22Rv1 (cell line): ENCODE results near the gene BRAT1.
A peak's percentile ranks its signal among the peaks of the same experiment; 100 is the strongest.

Source experiments
- H3K27ac ChIP-seq: fragments of 450-650 bp; 2 replicates; pipeline ENCODE4 v1.5.1; 2017
- CTCF ChIP-seq: fragments of 450-650 bp; IDR thresholded peaks from 2 replicates; pipeline ENCODE4 v1.5.1; 2017; ENCODE audit warnings: mild to moderate bottlenecking
- ZFX ChIP-seq: fragments of 450-650 bp; IDR thresholded peaks from 2 replicates; pipeline ENCODE4 v1.6.1; 2017; ENCODE audit warnings: antibody characterized with exemption, borderline replicate concordance

Gene BRAT1

DNA sequence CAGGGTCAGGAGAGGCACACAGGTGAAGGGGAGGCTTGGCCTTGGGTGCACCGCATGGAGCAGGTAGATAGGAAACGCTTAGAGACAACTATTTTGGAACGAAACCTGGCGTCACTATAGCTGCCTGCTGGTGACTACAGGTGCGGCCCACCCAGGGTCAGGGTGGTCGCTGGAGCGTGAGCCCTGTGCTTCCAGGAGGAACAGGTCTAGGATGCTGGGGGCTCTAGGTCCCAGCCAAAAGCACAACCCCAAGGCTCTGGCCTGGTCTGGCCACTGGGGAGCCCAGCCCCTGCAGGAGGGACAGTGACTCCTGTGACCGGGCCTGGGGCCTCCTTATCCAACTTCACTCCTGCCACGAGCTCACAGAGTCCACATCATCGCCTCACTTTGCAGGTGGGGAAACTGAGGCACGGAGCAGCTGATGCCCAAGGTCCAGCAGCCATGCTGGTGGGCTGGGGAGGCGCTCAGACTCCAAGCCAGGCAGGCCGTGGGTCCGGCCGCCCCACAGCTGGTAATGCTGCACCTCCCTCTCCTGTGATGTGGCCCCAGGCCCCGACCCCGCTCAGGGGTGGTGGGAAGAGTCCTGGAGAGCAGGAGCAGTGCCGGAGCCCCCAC is 26.7 kb downstream of the BRAT1 start:
- H3K27ac ChIP-seq: peak overlapping the region; percentile 63
- TF ChIP-seq CTCF: no peak
- TF ChIP-seq ZFX: no peak

DNA sequence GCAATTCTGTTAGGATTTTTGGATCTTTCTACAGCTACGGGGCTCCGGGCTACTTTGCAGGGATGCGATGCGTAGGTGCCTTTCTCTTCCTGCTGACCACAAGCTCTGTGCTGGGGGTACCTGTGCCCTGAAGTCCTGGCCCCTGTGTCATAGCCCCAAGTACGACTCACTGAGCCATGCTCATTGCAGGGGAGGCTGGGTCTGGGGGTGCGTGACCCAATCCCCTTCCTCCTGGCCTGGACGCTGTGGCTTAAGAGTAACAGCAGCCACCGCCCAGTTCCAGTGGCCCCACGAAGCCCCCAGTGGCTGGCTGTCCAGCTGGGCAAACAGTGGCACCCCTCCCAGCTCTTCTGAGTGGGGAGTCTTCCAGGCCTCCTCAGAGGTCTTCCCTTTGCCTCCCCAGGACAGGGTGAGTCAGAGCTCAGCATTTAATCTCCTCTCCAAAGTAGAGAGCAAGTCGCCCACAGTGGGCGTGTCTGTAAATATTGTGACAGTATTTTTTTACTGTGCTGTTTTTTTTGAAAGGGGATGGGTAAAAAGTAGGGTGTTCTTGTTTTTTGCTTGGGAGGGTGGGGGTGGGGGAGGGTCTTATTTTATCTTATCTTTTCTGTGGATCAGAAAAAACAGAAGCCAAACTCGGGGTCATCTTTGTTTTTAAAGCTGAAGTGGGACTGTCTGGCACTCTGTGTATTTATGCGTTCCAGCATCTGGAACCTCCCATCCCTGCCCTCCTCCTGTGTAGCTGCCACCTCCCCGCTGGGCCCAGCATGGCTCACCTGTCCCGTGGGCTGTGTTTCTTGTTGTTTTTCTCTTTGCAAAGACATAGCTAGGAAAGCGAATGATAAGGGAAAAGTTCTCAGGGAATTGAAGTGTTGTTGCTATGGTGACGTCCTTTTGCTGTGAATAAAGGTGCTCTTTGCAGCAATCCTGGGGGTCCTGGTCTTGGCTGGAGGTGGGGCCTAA is 27.5 kb downstream of the BRAT1 start:
- peak overlapping the region; percentile 63 for H3K27ac ChIP-seq
- TF ChIP-seq CTCF (no peak), ZFX (no peak)

GRCh38 chr7:2526659-2527504 is 28.4 kb downstream of the BRAT1 start:
- H3K27ac ChIP-seq: peak overlapping the region; percentile 63
- no peak for TF ChIP-seq CTCF
- no peak for TF ChIP-seq ZFX

DNA sequence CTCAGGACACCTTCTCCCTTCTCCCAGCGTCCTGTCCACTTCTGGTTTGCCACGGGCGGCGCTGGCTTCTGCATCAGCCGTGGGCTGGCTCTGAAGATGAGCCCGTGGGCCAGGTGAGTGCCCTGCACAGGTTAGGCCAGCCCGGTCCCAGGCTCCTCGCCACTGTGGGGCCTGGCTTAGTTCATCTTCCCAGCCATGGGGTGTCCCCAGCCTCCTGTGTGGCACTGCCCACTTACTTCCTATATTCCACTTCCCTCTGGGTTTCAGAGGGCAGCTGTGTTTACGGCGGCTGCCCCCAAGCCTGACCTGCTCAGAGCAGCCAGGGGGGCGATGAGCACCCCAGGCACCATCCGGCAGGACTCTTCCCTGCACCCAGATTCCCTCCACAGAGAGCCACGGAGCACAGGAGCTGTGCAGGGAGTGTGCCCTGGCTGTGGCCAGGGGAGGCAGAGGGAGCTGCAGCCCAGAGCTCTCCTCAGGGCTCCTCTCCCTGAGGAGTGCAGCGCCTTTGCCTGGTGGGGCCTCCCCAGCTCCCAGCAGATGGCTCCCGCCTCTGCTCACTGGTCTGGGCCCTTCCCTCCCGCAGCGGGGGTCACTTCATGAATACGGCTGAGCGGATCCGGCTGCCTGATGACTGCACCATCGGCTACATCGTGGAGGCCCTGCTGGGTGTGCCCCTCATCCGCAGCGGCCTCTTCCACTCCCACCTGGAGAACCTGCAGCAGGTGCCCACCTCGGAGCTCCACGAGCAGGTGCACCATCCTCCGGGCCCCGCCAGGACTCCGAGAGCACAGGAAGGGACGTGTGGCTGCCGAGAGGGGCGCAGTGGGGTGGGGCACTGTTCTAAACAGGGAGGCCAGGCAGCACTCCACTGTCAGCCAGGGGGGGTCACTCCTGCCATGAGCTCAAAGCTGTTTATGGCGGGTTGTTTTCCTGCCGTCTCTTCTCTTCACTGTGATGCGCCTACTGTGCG is 29.4 kb downstream of the BRAT1 start:
- TF ChIP-seq CTCF (no peak), ZFX (no peak)
- H3K27ac ChIP-seq: peak overlapping the region; percentile 38; the same call in 1 of the 2 replicates

DNA sequence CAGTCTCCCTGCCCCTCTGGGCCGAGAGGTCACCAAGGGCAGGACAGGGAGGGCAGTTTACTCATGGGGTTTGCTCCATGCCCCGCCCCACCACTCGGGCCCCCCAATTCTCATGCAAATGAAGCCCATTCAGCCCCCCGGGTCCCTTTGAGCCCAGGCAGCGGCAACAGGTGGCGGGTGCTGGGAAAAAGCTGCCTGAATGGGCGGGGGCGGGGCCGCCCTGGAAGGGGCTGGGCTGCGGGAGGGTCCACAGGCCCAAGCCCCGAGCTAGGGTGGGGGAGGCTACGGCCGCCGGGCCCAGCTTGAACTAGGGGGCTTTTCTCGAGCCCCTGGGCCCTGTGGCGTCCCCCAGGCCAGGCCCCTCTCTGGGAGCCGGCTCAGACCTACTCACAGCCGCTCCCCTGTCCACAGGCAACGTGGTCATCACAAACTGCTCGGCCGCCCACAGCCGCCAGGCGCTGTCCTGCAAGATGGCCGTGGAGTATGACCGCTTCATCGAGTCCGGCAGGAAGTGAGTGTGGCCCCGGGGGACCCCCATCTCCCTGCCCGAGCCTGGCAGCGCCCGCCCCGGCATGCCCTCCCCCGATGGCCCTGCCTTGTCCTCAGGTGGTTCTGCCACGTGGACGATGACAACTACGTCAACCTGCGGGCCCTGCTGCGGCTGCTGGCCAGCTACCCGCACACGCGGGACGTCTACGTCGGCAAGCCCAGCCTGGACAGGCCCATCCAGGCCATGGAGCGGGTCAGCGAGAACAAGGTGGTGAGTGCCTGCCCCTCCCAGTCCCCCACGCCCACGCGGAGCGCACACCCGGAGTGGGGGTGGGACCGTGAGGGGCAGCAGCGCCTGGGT is 30.3 kb downstream of the BRAT1 start:
- H3K27ac ChIP-seq: peak overlapping the region; percentile 84
- TF ChIP-seq CTCF (no peak), ZFX (no peak)
